Psoas muscle (tissue), 8 donors: ENCODE data around the gene PRR18. TPM values are rescaled to one million over a fixed set of nuclear protein-coding genes. Genes with fewer than 3 reads are reported as not detected.

ENCODE experiments used
- ATAC-seq, 4 donors: fragments of 200-7000 bp; cut with Tn5 transposase; one replicate each; pipeline ENCODE4 v1.9.1; 2020; ENCODE audit warnings: moderate library complexity in 3 of 4, mild to moderate bottlenecking in 2 of 4
- DNase-seq, 2 donors: peaks; one replicate each; pipeline ENCODE4 v3.0.0-alpha.2; 2020
- H3K27ac ChIP-seq: fragments of 200-600 bp; one replicate; pipeline ENCODE4 v1.8.0; 2022
- H3K27me3 ChIP-seq, 3 donors: fragments of 200-600 bp in 1 of 3; one replicate each; pipeline versions ENCODE4 v1.6.1 to v1.8.0; 2013 to 2022; ENCODE audit warnings: low read length in 2 of 3, mild to moderate bottlenecking in 2 of 3, moderate library complexity in 1 of 3; ENCODE audit not compliant: insufficient read depth in 3 of 3
- H3K36me3 ChIP-seq, 2 donors: fragments of 200-600 bp in 1 of 2; one replicate each; pipeline versions ENCODE4 v1.6.1 to v1.8.0; 2013 to 2022; ENCODE audit warnings: low read depth in 1 of 2, mild to moderate bottlenecking in 1 of 2, moderate library complexity in 1 of 2; ENCODE audit not compliant: insufficient read depth in 1 of 2
- H3K4me1 ChIP-seq: fragments of 200-600 bp; one replicate; pipeline ENCODE4 v1.8.0; 2022
- H3K4me3 ChIP-seq: fragments of 200-600 bp; one replicate; pipeline ENCODE4 v1.8.0; 2022; ENCODE audit warnings: mild to moderate bottlenecking
- H3K9me3 ChIP-seq: fragments of 200-600 bp; one replicate; pipeline ENCODE4 v1.8.0; 2022
- WGBS, 3 donors: extraction: QIAGEN DNeasy Blood & Tissue Kit; methylation state at CpG; one replicate each; pipeline versions ENCODE4 v1.1.6 to v1.1.7; 2013; 5-methylcytosine and 5-hydroxymethylcytosine counted together
- intact Hi-C, 2 donors: fragments of 100-400 bp; cut with DNase I; formaldehyde crosslinking; loops; one replicate each; pipeline versions ENCODE4 v1.11.0 to v1.14.2; 2022
- polyA plus RNA-seq, 3 donors: library from polyadenylated mRNA; stranded (reverse); fragments of 200-250 nt; gene quantifications; one replicate each; pipeline ENCODE4 v1.2.3, GENCODE V29; 2013
- total RNA-seq, 4 donors: library from RNA; stranded (reverse); fragmentation: NEBNext Ultra II Directional in 2 of 4; extraction: Animal tissue kit (Norgen Biotek cat#: 25700) in 2 of 4; gene quantifications; one replicate each; pipeline versions ENCODE4 v1.2.1 to v1.2.4, GENCODE V29; 2021 to 2023
- TF ChIP-seq, protein P1 (sequence below): fragments of 200-600 bp; IDR thresholded peaks from one replicate; pipeline ENCODE4 v1.8.0; 2022; ENCODE audit warnings: antibody characterized with exemption
- donor health status: healthy with polysubstance abuse.
- donor health status: DM: no; HTN: no; CAD: no; lungs with moderate emphysema.
- donor health status: Bipolar disorder and iron deficiency.
- donor health status: healthy.
- donor health status: DM: yes; HTN: yes; CAD: no.
- donor health status: DM: no; HTN: no; CAD: no.
- donor health status: DM: no; HTN: no; CAD: no.
- donor health status: DM: yes; HTN: yes; CAD: no.

PRR18 gene
- total and polyA plus RNA-seq, 7 donors = 0.03 to 0.08 TPM; not detected in 5

DNA sequence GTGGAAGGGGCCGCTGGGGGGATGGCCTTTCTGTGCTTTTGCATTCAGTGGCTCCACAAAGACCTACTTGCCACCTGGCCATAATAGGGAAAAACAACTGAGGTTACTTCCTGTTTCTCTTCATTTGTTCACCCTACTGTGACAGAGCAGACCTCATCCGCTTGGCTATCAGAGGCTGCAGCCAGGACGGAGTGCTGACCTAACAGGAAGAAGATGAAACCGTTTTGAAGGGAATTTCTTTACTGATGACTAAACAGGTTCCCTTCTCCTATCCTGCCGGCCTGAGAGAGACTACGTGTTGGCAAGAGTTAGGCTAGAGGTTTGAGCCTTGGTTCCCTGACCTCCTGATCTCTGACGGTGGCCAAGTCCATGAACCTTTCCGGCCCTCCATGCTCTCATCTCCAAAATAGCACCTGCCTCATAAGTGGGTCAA lies 21.3 kb downstream of the PRR18 start:
- H3K27ac ChIP-seq = no peak overlapping the region
- H3K9me3 ChIP-seq = no peaks in the 10 kb centered on the region
- H3K36me3 ChIP-seq = no peaks in the 10 kb centered on the region
- WGBS, 3 donors = 31 to 45% (median 40%) methylated on average over 8 of the region's 8 CpGs
- no peaks in the 10 kb centered on the region for H3K4me1 ChIP-seq
- DNase-seq (peak in 1 of 2 donors; percentile 50), ATAC-seq (peak; percentile 48 to 79 (median 62))
- no peak overlapping the region for H3K4me3 ChIP-seq
- H3K27me3 ChIP-seq = peaks cover 0 to 15% (median 4%) of the 10 kb centered on the region in 3 donors
- intact Hi-C loops = no loop called here
- TF ChIP-seq, protein P1, sequence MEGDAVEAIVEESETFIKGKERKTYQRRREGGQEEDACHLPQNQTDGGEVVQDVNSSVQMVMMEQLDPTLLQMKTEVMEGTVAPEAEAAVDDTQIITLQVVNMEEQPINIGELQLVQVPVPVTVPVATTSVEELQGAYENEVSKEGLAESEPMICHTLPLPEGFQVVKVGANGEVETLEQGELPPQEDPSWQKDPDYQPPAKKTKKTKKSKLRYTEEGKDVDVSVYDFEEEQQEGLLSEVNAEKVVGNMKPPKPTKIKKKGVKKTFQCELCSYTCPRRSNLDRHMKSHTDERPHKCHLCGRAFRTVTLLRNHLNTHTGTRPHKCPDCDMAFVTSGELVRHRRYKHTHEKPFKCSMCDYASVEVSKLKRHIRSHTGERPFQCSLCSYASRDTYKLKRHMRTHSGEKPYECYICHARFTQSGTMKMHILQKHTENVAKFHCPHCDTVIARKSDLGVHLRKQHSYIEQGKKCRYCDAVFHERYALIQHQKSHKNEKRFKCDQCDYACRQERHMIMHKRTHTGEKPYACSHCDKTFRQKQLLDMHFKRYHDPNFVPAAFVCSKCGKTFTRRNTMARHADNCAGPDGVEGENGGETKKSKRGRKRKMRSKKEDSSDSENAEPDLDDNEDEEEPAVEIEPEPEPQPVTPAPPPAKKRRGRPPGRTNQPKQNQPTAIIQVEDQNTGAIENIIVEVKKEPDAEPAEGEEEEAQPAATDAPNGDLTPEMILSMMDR = no peak

DNA sequence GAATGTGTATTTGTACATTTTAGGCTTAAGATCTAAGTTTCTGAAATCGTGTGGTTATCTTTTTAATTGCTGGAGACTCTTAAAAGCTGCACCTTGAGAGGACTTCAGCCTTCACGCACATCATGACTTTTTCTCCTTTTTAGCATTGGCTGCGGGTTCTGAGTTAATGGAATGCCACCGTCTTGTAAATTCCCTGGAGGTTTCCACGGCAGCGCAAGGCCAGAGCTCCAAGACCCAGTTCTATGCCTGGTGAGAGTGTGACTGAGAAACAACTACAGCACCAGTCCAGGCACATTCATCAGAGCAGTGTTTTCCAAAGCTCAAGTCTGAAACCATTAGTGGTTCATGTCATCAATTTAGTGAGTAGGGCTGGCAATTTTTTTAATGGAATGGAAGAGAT lies 23.0 kb downstream of the PRR18 start:
- intact Hi-C loops = no loop called here

DNA sequence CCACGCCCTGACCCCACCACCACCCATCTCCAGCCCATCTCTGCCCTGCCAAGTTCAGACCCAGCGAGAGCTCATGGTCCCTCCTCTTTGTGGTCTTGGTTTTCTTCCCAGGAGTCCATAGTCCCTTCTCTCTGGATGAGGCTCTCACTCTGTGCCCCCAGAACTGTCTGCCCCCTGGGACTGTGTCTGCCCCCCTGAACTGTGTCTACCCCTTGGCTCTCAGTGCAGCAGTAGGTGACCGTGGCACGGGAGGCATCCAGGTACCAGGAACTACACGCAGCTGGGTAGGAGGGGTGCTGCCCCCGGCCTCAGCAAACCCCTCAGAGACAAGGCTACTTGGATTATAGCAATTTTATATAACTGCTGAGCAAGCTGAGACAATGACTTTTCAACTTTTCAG lies 23.6 kb downstream of the PRR18 start:
- H3K27ac ChIP-seq = no peak overlapping the region
- no peaks in the 10 kb centered on the region for H3K4me1 ChIP-seq
- no peak for ATAC-seq
- H3K27me3 ChIP-seq = peaks cover 0 to 17% (median 4%) of the 10 kb centered on the region in 3 donors
- no peak overlapping the region for H3K4me3 ChIP-seq
- no peaks in the 10 kb centered on the region for H3K9me3 ChIP-seq
- H3K36me3 ChIP-seq = no peaks in the 10 kb centered on the region
- intact Hi-C loops = loop anchor here in 1 of 2 donors (5.0 kb wide), 1 partner anchor 1782 kb away; no protein-coding TSS in a partner anchor
- 74 to 81% (median 78%) methylated on average over 6 of the region's 6 CpGs for WGBS, 3 donors
- TF ChIP-seq, protein P1 = no peak
- no peak for DNase-seq

More for the DNA sequence above, 23.0 kb downstream of the PRR18 start:
- no peak overlapping the region for H3K27ac ChIP-seq
- 32 to 46% (median 35%) methylated on average over 6 of the region's 6 CpGs for WGBS, 3 donors
- H3K9me3 ChIP-seq = no peaks in the 10 kb centered on the region
- no peaks in the 10 kb centered on the region for H3K36me3 ChIP-seq
- no peak overlapping the region for H3K4me3 ChIP-seq
- TF ChIP-seq, protein P1 = no peak
- ATAC-seq (no peak), DNase-seq (no peak)
- H3K27me3 ChIP-seq = peaks cover 0 to 16% (median 4%) of the 10 kb centered on the region in 3 donors
- H3K4me1 ChIP-seq = no peaks in the 10 kb centered on the region

DNA sequence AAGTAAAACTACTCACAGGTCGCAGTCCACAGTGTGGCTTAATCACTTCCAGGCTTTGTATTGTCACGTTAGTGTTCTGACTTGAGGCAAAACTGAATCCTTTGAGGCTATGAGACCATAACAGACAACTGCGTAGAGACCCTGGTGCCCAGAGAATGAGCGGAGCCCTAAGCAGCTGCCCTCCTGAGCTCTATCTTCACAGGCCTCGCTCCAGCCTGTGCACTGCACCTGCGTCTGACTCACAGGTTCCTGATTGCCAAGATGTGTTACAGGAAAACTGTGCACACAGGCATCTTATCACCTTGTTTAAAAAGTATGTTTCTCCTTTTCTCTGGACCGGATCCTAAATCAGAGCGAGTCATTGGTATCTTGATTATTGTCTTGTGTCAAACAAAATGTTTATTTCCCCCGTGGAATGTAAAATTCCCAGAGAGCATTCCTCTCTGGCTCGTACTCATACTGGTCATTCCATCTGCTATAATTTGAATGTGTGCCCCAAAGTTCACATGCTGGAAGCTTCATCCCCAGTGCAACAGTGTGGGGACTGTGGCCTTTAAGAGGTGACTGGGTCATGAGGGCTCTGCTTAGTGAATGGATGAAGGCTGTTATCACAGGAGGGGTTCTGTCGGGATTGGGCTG lies 25.7 kb downstream of the PRR18 start:
- Histone ChIP-seq H3K27ac (no peak overlapping the region), H3K4me1 (no peaks in the 10 kb centered on the region), H3K4me3 (no peak overlapping the region), H3K27me3 (peaks cover 0 to 17% (median 4%) of the 10 kb centered on the region in 3 donors), H3K36me3 (no peaks in the 10 kb centered on the region), H3K9me3 (no peaks in the 10 kb centered on the region)
- DNase-seq (no peak), ATAC-seq (no peak)
- WGBS, 3 donors = 66 to 74% (median 68%) methylated on average over 11 of the region's 11 CpGs
- intact Hi-C loops = loop anchor here in 1 of 2 donors (5.0 kb wide), 1 partner anchor 1780 kb away; no protein-coding TSS in a partner anchor
- TF ChIP-seq, protein P1 = no peak
